NT2/D1 (cell line): ENCODE measurements around the gene RESP18.

Source experiments
- DNase-seq: peaks from one replicate; pipeline ENCODE4 v3.0.0-alpha.2; 2011; ENCODE audit warnings: low read depth, low spot score
- H3K27me3 ChIP-seq: 2 replicates; pipeline ENCODE4 v1.6.0; 2011; ENCODE audit warnings: mild to moderate bottlenecking; ENCODE audit not compliant: insufficient read length, insufficient read depth
- H3K36me3 ChIP-seq: 2 replicates; pipeline ENCODE4 v1.6.1; 2011; ENCODE audit warnings: mild to moderate bottlenecking, low read length, mixed read lengths; ENCODE audit not compliant: insufficient read depth, insufficient read length
- H3K4me1 ChIP-seq: 2 replicates; pipeline ENCODE4 v1.5.1; 2011; ENCODE audit not compliant: insufficient read depth, insufficient read length
- H3K4me3 ChIP-seq: 2 replicates; pipeline ENCODE4 v1.5.1; 2011; ENCODE audit warnings: low read depth; ENCODE audit not compliant: insufficient read length
- H3K9ac ChIP-seq: 2 replicates; pipeline ENCODE4 v1.6.0; 2011; ENCODE audit warnings: low read depth; ENCODE audit not compliant: insufficient read length
- H3K9me3 ChIP-seq: 2 replicates; pipeline ENCODE4 v1.5.1; 2011; ENCODE audit warnings: mild to moderate bottlenecking, low read length; ENCODE audit not compliant: insufficient read depth
- SUZ12 ChIP-seq: IDR thresholded peaks from 2 replicates; pipeline ENCODE4 v1.6.1; 2011; ENCODE audit not compliant: insufficient read length, insufficient read depth; ENCODE audit errors: extremely low read depth
- YY1 ChIP-seq: IDR thresholded peaks from 2 replicates; pipeline ENCODE4 v1.6.1; 2011; ENCODE audit not compliant: insufficient read length, insufficient read depth
- ZNF274 ChIP-seq: IDR thresholded peaks from 2 replicates; pipeline ENCODE4 v1.6.1; 2011; ENCODE audit warnings: mild to moderate bottlenecking, low read depth, low read length

Gene RESP18

GRCh38 chr2:219350215-219350614 lies 17.7 kb upstream of the RESP18 start:
- H3K27me3 ChIP-seq, result peaks cover 14% of the 10 kb centered on the region
- H3K4me1 ChIP-seq, result peaks cover 5% of the 10 kb centered on the region
- H3K36me3 ChIP-seq, result no peaks in the 10 kb centered on the region
- TF ChIP-seq ZNF274 (no peak), SUZ12 (no peak), YY1 (no peak)
- no peak overlapping the region for H3K4me3 ChIP-seq
- no peak for DNase-seq
- H3K9ac ChIP-seq, result no peak overlapping the region
- H3K9me3 ChIP-seq, result no peaks in the 10 kb centered on the region

GRCh38 chr2:219344751-219345430 lies 12.3 kb upstream of the RESP18 start:
- Histone ChIP-seq H3K4me1 (no peaks in the 10 kb centered on the region), H3K4me3 (no peak overlapping the region), H3K9ac (no peak overlapping the region), H3K36me3 (no peaks in the 10 kb centered on the region), H3K27me3 (no peaks in the 10 kb centered on the region), H3K9me3 (no peaks in the 10 kb centered on the region)
- TF ChIP-seq SUZ12, result no peak
- TF ChIP-seq YY1, result no peak
- no peak for TF ChIP-seq ZNF274
- no peak for DNase-seq

- Histone ChIP-seq H3K9ac (no peak overlapping the region), H3K9me3 (peaks cover 6% of the 10 kb centered on the region; the same call in 1 of the 2 replicates), H3K36me3 (no peaks in the 10 kb centered on the region), H3K4me3 (no peak overlapping the region), H3K4me1 (no peaks in the 10 kb centered on the region), H3K27me3 (peaks cover 44% of the 10 kb centered on the region)
- TF ChIP-seq YY1 (no peak), ZNF274 (no peak), SUZ12 (no peak)
- DNase-seq, result no peak
Measured at GRCh38 chr2:219335373-219335786, 2.8 kb upstream of the RESP18 start.

- H3K9me3 ChIP-seq, result peaks cover 6% of the 10 kb centered on the region; the same call in 1 of the 2 replicates
- no peak overlapping the region for H3K4me3 ChIP-seq
- peaks cover 57% of the 10 kb centered on the region for H3K27me3 ChIP-seq
- TF ChIP-seq SUZ12 (no peak), ZNF274 (no peak), YY1 (no peak)
- no peaks in the 10 kb centered on the region for H3K36me3 ChIP-seq
- no peaks in the 10 kb centered on the region for H3K4me1 ChIP-seq
- H3K9ac ChIP-seq, result no peak overlapping the region
- no peak for DNase-seq
Measured at GRCh38 chr2:219334076-219334475, 1.5 kb upstream of the RESP18 start.

- Histone ChIP-seq H3K36me3 (no peaks in the 10 kb centered on the region), H3K9me3 (peaks cover 6% of the 10 kb centered on the region; the same call in 1 of the 2 replicates), H3K27me3 (peaks cover 77% of the 10 kb centered on the region), H3K4me1 (no peaks in the 10 kb centered on the region), H3K9ac (no peak overlapping the region), H3K4me3 (peak overlapping the region; percentile 6)
- no peak for DNase-seq
- TF ChIP-seq YY1 (no peak), ZNF274 (no peak), SUZ12 (no peak)
Measured at GRCh38 chr2:219331560-219332213, 857 bp downstream of the RESP18 start.

GRCh38 chr2:219327719-219328118 lies 4.8 kb downstream of the RESP18 start:
- H3K4me1 ChIP-seq, result no peaks in the 10 kb centered on the region
- no peak for TF ChIP-seq YY1
- no peak for TF ChIP-seq ZNF274
- no peak for TF ChIP-seq SUZ12
- no peak for DNase-seq
- no peaks in the 10 kb centered on the region for H3K9me3 ChIP-seq
- H3K36me3 ChIP-seq, result no peaks in the 10 kb centered on the region
- H3K27me3 ChIP-seq, result peaks cover 57% of the 10 kb centered on the region
- no peak overlapping the region for H3K9ac ChIP-seq
- H3K4me3 ChIP-seq, result no peak overlapping the region

- DNase-seq, result no peak
- no peak for TF ChIP-seq YY1
- TF ChIP-seq SUZ12, result no peak
- TF ChIP-seq ZNF274, result no peak
- Histone ChIP-seq H3K27me3 (peaks cover 44% of the 10 kb centered on the region), H3K9me3 (no peaks in the 10 kb centered on the region), H3K4me1 (no peaks in the 10 kb centered on the region), H3K9ac (no peak overlapping the region), H3K4me3 (no peak overlapping the region), H3K36me3 (no peaks in the 10 kb centered on the region)
Measured at GRCh38 chr2:219325657-219326315, 6.8 kb downstream of the RESP18 start.
